Ramos (cell line): ENCODE measurements around the gene TRIM29.

ENCODE experiments used
- in situ Hi-C: fragments of 300-500 bp; cut with MboI; formaldehyde crosslinking; loops from one replicate; pipeline ENCODE4 v1.14.3; 2022; ENCODE audit warnings: low sequenced_read_pairs; ENCODE audit not compliant: unreplicated experiment

The TRIM29 gene

GRCh38 chr11:120066738-120067437 lies 71.0 kb downstream of the TRIM29 start:
- in situ Hi-C loops = no loop called here

GRCh38 chr11:120065876-120066275 lies 72.0 kb downstream of the TRIM29 start:
- in situ Hi-C loops = no loop called here

GRCh38 chr11:120065176-120065575 lies 72.7 kb downstream of the TRIM29 start:
- in situ Hi-C loops = no loop called here

- in situ Hi-C loops = no loop called here
Observed at GRCh38 chr11:120064341-120064740, 73.6 kb downstream of the TRIM29 start.

GRCh38 chr11:120063686-120064340 lies 74.1 kb downstream of the TRIM29 start:
- in situ Hi-C loops = no loop called here

GRCh38 chr11:120062561-120062930 lies 75.4 kb downstream of the TRIM29 start:
- in situ Hi-C loops = no loop called here

GRCh38 chr11:120061761-120062560 lies 76.0 kb downstream of the TRIM29 start:
- in situ Hi-C loops = no loop called here
